ENCODE results near the gene ITGA2.

Gene ITGA2

GRCh38 chr5:53114988-53115387, 125.8 kb downstream of the ITGA2 start:
- peak; percentile 25 for DNase-seq
- in situ Hi-C loops (cut with HindIII; ENCODE audit: low pct_ligation_motif_present, low pct_unique_long_range_greater_than_20kb, low sequenced_read_pairs) = no loop called here

- DNase-seq = no peak
- in situ Hi-C loops (cut with HindIII; ENCODE audit: low pct_ligation_motif_present, low pct_unique_long_range_greater_than_20kb, low sequenced_read_pairs) = no loop called here
These were observed 127.4 kb downstream of the ITGA2 start for GRCh38 chr5:53116597-53116996.

GRCh38 chr5:53118879-53119278, 129.7 kb downstream of the ITGA2 start:
- DNase-seq = no peak

GRCh38 chr5:53120165-53120564, 131.0 kb downstream of the ITGA2 start:
- in situ Hi-C loops (cut with HindIII; ENCODE audit: low pct_ligation_motif_present, low pct_unique_long_range_greater_than_20kb, low sequenced_read_pairs) = no loop called here
- no peak for DNase-seq

More at GRCh38 chr5:53118879-53119278, 129.7 kb downstream of the ITGA2 start:
- in situ Hi-C loops (cut with HindIII; ENCODE audit: low pct_ligation_motif_present, low pct_unique_long_range_greater_than_20kb, low sequenced_read_pairs) = no loop called here

GRCh38 chr5:53123702-53124101, 134.6 kb downstream of the ITGA2 start:
- DNase-seq = peak; percentile 6
- in situ Hi-C loops (cut with HindIII; ENCODE audit: low pct_ligation_motif_present, low pct_unique_long_range_greater_than_20kb, low sequenced_read_pairs) = no loop called here

- no peak for DNase-seq
- in situ Hi-C loops (cut with HindIII; ENCODE audit: low pct_ligation_motif_present, low pct_unique_long_range_greater_than_20kb, low sequenced_read_pairs) = no loop called here
These were observed 137.4 kb downstream of the ITGA2 start for GRCh38 chr5:53126521-53126920.

GRCh38 chr5:53127107-53127506, 138.0 kb downstream of the ITGA2 start:
- DNase-seq = no peak
- in situ Hi-C loops (cut with HindIII; ENCODE audit: low pct_ligation_motif_present, low pct_unique_long_range_greater_than_20kb, low sequenced_read_pairs) = no loop called here

GRCh38 chr5:53128481-53128880, 139.3 kb downstream of the ITGA2 start:
- no peak for DNase-seq
- in situ Hi-C loops (cut with HindIII; ENCODE audit: low pct_ligation_motif_present, low pct_unique_long_range_greater_than_20kb, low sequenced_read_pairs) = no loop called here

GRCh38 chr5:53130266-53130665, 141.1 kb downstream of the ITGA2 start:
- in situ Hi-C loops (cut with HindIII; ENCODE audit: low pct_ligation_motif_present, low pct_unique_long_range_greater_than_20kb, low sequenced_read_pairs) = no loop called here
- DNase-seq = no peak

- in situ Hi-C loops (cut with HindIII; ENCODE audit: low pct_ligation_motif_present, low pct_unique_long_range_greater_than_20kb, low sequenced_read_pairs) = no loop called here
- no peak for DNase-seq
These were observed 143.9 kb downstream of the ITGA2 start for GRCh38 chr5:53133020-53133419.

Data from ACHN (cell line).